GM19395 (cell line): ENCODE measurements around the gene DGKB.

ENCODE experiments used
- ATAC-seq: cut with Tn5 transposase; IDR thresholded peaks from one replicate; pipeline ENCODE4 v1.9.1; 2021; ENCODE audit warnings: mild to moderate bottlenecking, moderate library complexity; ENCODE audit not compliant: unreplicated experiment

Gene DGKB

DNA sequence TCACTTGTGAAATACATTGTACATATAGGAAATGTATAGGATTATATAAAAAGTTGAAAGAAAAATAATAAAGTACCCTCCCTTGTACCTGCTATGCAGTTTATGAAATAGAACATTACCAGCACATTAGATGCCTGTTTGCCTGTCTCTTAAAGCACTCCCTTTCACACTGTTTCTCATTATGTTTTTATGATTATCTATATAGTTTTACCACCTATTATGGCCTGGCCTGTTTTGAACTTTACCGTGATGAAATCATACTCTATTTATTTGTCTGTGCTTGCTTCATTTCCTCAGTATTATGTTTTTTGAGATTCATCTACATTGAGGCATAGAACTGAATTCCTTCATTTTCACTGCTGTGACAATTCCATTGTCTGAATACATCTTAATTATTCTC is 41.1 kb downstream of the DGKB start:
- ATAC-seq = no peak

DNA sequence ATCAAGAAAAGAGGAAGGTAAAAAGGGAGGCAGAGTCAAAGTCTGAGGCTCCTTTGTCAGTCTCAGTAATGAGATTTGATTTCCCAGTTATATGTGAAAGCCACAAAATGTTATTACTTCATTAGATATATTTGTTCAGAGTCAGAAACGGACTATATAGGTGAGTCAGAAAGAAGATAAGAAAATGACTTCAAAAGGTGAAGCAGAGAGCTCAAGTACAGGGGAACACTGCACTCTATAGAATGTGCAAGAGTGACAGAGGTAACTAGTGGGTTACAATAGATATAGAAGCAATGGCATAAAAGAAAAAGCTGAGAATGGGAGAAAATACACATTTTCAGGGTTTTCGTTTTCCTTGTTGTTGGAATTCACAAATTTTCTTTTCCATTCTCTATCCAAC is 43.3 kb downstream of the DGKB start:
- ATAC-seq = no peak

- ATAC-seq = no peak
These were observed 43.7 kb downstream of the DGKB start for GRCh38 chr7:14858866-14859265.

- ATAC-seq = no peak
These were observed 44.1 kb downstream of the DGKB start for GRCh38 chr7:14858410-14858809.

GRCh38 chr7:14855033-14855794 is 47.3 kb downstream of the DGKB start:
- no peak for ATAC-seq

- no peak for ATAC-seq
These were observed 48.1 kb downstream of the DGKB start for GRCh38 chr7:14854471-14854870.

GRCh38 chr7:14851610-14852009 is 50.9 kb downstream of the DGKB start:
- ATAC-seq = no peak

DNA sequence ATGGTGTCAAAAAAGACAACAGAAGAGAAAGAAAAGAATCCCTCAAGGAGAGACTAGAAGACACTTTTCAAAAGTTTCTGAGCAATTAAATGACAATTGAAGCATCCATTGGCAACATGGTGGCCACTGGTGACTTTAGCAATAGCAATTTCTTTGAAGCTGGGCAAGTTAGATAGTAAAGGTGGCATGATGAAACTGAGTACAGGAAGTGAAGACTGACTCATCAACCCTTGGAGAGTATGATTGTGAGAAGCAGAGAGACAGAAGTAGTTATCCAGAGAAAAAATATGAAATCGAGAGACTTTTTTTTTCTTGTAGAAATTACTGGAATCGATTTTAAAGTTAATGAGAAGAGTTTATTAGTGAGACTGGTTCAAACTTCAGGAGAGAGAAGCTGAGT is 52.5 kb downstream of the DGKB start:
- peak; percentile 57 for ATAC-seq

DNA sequence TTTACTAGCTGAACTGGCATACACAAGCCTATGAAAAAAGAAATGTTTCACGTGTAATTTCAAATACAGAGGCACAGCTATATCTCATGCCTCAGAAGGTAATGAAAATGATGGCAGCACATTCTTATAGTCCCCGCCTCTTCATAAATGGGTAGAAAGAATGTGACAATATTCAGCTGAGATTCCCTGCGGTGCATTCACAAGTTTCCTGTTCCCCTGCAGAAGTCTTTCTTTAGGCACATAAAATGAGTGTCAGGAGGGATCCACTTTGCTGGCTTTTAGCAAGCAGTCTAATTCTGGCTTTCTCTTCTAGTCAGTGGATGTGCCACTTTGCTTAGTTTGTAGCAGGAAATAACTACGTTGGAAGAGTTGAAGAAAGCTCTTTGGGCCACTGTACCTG is 56.1 kb downstream of the DGKB start:
- ATAC-seq = no peak

DNA sequence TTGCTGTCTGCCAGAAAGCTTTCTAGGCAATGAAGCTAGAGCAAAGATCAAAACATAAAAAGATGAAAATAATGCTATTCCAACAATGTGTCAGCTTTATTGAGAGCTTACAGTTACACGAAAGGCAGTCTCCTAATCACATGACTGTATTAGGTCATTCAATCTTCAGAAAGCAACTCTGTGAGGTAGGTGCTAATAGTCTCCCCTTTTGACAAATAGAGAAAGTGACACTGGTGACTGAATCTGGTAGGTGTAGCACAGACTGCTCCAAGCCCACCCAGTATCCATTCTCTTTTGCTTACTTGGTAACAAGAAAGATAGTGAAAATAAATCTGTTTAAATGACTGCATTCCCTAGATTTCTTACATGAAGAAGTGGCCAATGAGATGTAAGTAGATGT is 58.8 kb downstream of the DGKB start:
- no peak for ATAC-seq

DNA sequence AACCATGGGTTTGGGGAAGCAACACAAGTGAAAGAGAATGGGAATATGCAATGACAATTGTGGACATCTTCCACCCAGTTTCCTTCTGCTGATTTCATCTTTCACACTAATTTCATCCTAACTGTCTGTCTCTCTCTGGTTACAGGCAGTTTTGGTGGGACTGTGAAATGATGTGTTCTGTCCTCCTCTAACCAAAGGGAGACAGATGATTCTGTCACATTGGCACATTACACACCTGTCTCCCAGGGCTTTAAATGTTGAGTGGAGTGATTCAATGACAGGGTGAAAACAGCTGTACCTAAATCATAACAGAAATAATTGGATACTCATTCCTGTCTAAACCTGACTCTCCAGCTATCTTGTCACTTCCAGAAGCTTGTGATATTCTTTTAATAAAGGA is 60.0 kb downstream of the DGKB start:
- no peak for ATAC-seq

- ATAC-seq = no peak
These were observed 60.7 kb downstream of the DGKB start for GRCh38 chr7:14841869-14842268.

DNA sequence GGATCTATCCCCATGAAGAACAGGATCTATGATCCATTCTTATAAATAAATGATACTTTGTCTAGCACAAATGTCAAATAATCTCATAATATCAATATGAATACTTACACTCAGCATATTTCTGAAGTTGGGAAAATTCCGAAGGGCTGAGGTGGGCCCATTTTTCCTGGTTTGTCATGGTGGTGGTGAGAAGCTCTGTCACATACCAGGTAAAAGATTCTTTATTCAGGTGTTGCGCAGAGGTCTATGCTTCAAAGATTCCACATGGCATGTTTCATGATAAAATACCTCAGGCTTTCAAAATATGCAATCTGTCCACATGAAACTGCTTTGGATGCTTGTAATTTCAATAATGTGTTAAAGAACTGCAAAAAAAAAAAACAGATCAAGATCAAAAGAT is 61.5 kb downstream of the DGKB start:
- no peak for ATAC-seq

GRCh38 chr7:14839307-14839706 is 63.2 kb downstream of the DGKB start:
- no peak for ATAC-seq

DNA sequence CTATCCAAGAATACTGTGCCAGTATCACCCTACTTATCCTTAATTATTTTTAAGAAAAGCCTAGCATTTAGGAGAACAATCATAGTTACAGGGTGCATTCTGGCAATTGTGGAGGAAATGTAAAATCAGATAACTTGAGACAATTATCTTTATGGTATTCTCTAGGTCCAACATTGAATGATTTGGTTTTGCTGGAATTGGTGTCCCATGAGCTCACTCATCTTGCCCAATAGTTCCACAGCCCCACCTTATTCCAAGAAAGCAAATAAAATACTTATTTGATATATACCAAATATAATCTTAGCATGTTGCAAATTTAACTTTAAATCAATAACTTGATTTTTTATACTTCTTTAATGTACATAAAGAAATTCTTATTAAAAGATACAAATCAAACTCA is 65.3 kb downstream of the DGKB start:
- no peak for ATAC-seq

DNA sequence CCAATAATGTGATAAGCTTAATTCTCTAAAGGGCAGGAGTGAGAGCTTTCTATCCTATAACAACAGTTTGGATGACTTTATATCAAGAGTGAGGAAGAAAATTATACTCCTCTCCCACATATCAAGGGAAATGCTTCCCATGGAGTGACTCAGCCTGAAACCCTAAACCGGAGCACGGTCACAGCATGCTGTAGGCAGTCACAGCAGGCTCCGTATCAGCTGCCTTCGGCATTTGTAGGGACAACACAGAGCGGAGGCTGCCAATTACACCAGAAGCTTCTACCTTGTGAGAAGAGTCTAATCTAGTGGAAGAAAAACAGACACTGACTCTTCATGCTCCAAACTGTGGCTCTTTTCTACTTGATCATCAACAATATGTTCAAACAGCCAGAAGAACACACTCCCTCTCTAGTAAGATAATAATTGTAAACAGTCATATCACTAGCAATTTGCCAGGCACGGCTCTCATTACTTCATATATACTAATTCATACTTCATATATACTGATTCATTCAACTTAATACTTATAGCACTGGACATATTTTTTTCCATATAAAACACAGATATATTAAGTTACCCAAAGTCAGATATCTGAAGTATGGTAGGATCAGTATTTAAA is 65.9 kb downstream of the DGKB start:
- ATAC-seq = no peak

DNA sequence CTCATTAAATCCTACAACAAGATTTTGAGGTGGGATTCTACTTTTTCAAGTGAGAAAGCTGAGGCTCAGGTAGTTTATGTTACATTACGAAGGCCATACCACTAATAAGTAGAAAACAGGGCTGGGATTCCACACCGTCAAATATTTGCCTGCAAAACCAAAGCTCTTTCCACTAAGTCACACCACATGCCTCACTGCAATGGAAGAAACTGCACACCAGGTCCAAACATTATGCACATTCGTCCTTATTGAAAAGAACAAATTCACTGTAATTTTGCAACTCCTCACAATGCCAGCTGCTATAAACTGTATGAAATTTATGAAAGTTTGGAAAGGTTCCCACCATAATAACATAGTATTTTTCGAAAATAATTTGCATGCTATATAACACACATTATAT is 66.5 kb downstream of the DGKB start:
- no peak for ATAC-seq

DNA sequence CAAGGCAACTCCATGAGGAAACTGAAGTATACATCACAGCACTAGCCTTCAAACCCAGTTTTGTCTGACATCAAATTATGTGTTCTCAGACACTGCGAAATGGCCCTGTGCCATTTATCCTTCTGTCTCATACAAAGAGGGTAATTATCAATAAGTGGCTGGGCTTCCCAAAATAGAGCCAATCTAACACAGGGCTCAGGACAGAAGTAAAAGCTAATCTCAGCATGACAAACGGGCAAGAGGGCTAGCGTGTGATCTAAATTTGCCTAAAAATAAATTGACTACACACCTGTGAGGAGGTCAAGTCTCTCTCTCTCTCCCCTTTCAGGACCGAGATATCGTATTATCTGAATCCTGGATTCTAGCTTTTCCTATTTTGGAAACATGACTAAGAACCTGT is 67.2 kb downstream of the DGKB start:
- ATAC-seq = no peak

- ATAC-seq = peak; percentile 25
These were observed 67.7 kb downstream of the DGKB start for GRCh38 chr7:14834883-14835282.

- peak; percentile 80 for ATAC-seq
These were observed 68.1 kb downstream of the DGKB start for GRCh38 chr7:14834456-14834855.

GRCh38 chr7:14833707-14834106 is 68.8 kb downstream of the DGKB start:
- ATAC-seq = no peak

GRCh38 chr7:14828053-14828452 is 74.5 kb downstream of the DGKB start:
- ATAC-seq = no peak

DNA sequence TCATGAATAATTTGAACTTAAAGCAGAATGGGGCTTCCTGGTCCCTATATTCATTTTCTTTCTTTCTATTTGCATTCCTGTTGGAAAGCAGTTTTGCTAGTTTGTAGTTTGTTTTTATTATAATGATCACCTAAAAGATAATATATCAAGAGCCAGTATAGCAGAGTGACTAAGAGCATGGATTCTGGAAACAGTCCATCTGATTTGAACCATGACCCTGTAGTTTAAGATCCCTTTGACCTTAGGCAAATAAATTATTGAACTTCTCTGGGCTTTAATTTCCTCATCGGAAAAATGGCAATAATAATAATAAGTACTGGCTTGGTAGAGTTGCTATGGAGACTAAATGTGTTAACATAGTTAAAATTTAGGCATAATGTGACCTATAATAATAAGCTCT is 76.1 kb downstream of the DGKB start:
- ATAC-seq = no peak
